ENCODE data around the gene RUNX2.

DNA sequence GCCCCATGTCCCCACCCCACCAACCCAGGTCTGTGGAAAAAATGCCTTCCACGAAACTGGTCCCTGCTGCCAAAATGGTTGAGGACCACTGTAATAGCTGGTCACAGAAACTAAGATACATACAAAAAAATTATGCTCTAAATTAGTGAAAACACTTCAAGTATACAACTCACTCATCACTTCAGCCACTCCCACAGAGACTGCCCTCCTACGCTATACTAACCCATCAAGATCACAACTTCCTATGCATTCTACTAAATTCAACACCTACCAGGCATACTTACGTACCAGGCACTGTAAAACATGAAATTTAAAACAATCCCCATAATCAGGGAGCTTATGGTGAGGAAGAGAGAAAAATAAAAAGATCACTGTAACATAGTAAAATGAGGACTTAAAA is 22.9 kb downstream of the RUNX2 start:
- TF ChIP-seq CTCF (IDR thresholded peaks at IDR 0.05) (no peak), POLR2A (IDR thresholded peaks at IDR 0.05) (no peak)

Measured in testis (tissue), 2 donors.